Parathyroid adenoma (tissue), 2 donors: Measurements from ENCODE around the gene S100A12.

ENCODE experiments used
- H2AFZ ChIP-seq: fragments of 300-600 bp; sonication (generic); one replicate; pipeline ENCODE4 v1.7.0; 2017; ENCODE audit warnings: antibody characterized with exemption, mild to moderate bottlenecking
- H3K27ac ChIP-seq: fragments of 300-600 bp; sonication (generic); one replicate; pipeline ENCODE4 v1.7.0; 2017
- H3K27me3 ChIP-seq: fragments of 300-600 bp; sonication (generic); one replicate; pipeline ENCODE4 v1.7.0; 2017; ENCODE audit warnings: low read length; ENCODE audit not compliant: control insufficient read depth, insufficient read depth
- H3K36me3 ChIP-seq: fragments of 300-600 bp; sonication (generic); one replicate; pipeline ENCODE4 v1.7.0; 2017; ENCODE audit warnings: low read length; ENCODE audit not compliant: control insufficient read depth, insufficient read depth
- H3K4me1 ChIP-seq: fragments of 300-600 bp; sonication (generic); one replicate; pipeline ENCODE4 v1.7.0; 2017; ENCODE audit warnings: control low read depth
- H3K4me2 ChIP-seq: fragments of 300-600 bp; sonication (generic); one replicate; pipeline ENCODE4 v1.7.0; 2017; ENCODE audit warnings: low read length
- H3K4me3 ChIP-seq: fragments of 300-600 bp; sonication (generic); one replicate; pipeline ENCODE4 v1.7.0; 2017; ENCODE audit warnings: low read depth, low read length
- H3K79me2 ChIP-seq: fragments of 300-600 bp; sonication (generic); one replicate; pipeline ENCODE4 v1.7.0; 2017; ENCODE audit warnings: control low read depth
- H3K9ac ChIP-seq: fragments of 300-600 bp; sonication (generic); one replicate; pipeline ENCODE4 v1.7.0; 2017; ENCODE audit warnings: mild to moderate bottlenecking
- H3K9me3 ChIP-seq: fragments of 300-600 bp; sonication (generic); one replicate; pipeline ENCODE4 v1.7.0; 2017; ENCODE audit warnings: low read length; ENCODE audit not compliant: control insufficient read depth
- TF ChIP-seq, protein P1 (sequence below): fragments of 300-600 bp; sonication (generic); IDR thresholded peaks from one replicate; pipeline ENCODE4 v1.7.0; 2017; ENCODE audit warnings: antibody characterized with exemption, mild to moderate bottlenecking
- donor health status: primary hyperparathyroidism.

Gene S100A12

DNA sequence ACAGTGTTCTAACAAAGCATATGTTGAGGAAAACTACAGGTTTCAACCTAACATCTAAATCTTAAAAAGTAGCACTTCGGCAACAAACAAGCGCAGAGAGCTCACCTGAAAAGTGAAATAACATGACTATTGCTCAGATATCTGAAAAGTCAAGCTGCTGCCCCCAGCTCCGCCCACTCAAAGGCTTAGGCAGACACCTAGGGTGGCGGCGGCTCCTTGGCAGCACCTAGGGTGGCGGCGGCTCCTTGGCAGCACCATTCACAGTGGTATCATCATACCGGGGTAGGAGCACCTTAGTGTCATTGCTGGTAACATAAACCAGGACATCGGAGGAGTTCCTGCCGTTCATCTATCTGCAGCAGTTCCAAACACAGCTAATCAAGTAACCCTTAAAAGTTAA is 4.2 kb upstream of the S100A12 start:
- Histone ChIP-seq H3K36me3 (no peaks in the 10 kb centered on the region), H2AFZ (no peak overlapping the region), H3K79me2 (no peaks in the 10 kb centered on the region), H3K4me1 (no peaks in the 10 kb centered on the region), H3K9ac (no peak overlapping the region), H3K4me2 (no peak overlapping the region), H3K27me3 (no peaks in the 10 kb centered on the region), H3K27ac (no peak overlapping the region), H3K4me3 (no peak overlapping the region), H3K9me3 (no peaks in the 10 kb centered on the region)
- TF ChIP-seq, protein P1, sequence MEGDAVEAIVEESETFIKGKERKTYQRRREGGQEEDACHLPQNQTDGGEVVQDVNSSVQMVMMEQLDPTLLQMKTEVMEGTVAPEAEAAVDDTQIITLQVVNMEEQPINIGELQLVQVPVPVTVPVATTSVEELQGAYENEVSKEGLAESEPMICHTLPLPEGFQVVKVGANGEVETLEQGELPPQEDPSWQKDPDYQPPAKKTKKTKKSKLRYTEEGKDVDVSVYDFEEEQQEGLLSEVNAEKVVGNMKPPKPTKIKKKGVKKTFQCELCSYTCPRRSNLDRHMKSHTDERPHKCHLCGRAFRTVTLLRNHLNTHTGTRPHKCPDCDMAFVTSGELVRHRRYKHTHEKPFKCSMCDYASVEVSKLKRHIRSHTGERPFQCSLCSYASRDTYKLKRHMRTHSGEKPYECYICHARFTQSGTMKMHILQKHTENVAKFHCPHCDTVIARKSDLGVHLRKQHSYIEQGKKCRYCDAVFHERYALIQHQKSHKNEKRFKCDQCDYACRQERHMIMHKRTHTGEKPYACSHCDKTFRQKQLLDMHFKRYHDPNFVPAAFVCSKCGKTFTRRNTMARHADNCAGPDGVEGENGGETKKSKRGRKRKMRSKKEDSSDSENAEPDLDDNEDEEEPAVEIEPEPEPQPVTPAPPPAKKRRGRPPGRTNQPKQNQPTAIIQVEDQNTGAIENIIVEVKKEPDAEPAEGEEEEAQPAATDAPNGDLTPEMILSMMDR = no peak

DNA sequence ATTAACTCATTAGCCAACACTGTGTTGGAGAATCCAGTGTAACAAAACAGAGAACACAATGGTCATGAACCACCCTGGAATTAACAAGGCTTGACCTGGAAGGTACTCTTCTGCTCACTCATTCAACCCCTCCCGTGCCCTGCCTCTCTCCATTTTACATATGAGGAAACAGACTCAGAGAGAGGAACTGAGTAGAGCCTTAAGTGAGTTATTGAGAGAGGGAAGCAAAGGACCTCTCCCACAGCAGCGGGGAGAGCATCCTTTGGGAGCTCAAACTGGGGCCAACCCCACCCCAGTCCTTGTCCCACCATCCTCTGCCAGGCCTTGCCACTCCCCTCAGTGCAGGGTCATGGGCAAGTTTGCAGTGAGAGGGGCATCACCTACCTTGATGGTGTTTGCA is 1.4 kb downstream of the S100A12 start:
- no peak overlapping the region for H3K4me3 ChIP-seq
- H3K27ac ChIP-seq = no peak overlapping the region
- TF ChIP-seq, protein P1 = no peak
- no peaks in the 10 kb centered on the region for H3K9me3 ChIP-seq
- no peak overlapping the region for H3K4me2 ChIP-seq
- H3K9ac ChIP-seq = no peak overlapping the region
- no peaks in the 10 kb centered on the region for H3K79me2 ChIP-seq
- no peak overlapping the region for H2AFZ ChIP-seq
- no peaks in the 10 kb centered on the region for H3K4me1 ChIP-seq
- H3K36me3 ChIP-seq = no peaks in the 10 kb centered on the region
- H3K27me3 ChIP-seq = no peaks in the 10 kb centered on the region

DNA sequence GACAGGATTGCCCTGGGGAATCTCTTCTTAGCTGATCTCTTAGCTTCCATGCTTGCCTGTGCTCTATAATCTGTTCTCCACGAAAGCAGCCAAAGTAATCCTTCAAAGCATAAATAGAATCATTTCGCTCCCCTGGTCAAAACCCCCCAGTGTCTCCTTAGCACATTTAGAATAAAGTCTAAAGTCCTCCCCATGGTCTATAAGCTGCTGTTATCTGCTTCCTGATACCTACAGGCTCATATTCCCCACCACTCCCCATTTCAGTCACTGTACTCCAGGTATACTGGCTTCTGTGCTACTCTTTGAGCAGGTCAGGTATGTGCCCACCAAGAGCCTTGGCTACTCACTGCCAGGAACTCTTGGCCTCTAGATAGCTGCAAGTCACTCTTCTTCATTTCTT is 2.9 kb downstream of the S100A12 start:
- no peak overlapping the region for H2AFZ ChIP-seq
- no peaks in the 10 kb centered on the region for H3K79me2 ChIP-seq
- no peak overlapping the region for H3K4me3 ChIP-seq
- H3K9ac ChIP-seq = no peak overlapping the region
- H3K36me3 ChIP-seq = no peaks in the 10 kb centered on the region
- no peak overlapping the region for H3K4me2 ChIP-seq
- no peaks in the 10 kb centered on the region for H3K27me3 ChIP-seq
- no peaks in the 10 kb centered on the region for H3K9me3 ChIP-seq
- TF ChIP-seq, protein P1 = no peak
- no peak overlapping the region for H3K27ac ChIP-seq
- H3K4me1 ChIP-seq = no peaks in the 10 kb centered on the region

DNA sequence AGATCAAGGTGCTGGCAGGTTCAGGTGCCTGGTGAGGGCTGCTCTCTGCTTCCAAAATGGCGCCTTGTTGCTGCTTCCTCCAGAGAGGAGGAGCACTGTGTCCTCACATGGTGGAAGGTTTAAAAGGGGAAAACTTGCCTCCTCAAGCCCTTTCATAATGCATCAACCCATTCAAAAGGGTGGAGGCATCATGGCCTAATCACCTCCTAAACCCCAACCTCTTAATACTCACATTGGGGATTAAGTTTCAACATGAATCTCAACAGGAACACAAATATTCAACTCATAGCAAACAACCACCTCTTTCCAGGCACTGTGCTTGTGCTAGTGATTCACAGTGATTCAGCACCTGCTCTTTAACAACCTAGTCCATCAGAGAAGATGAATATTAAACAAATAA is 4.2 kb downstream of the S100A12 start:
- TF ChIP-seq, protein P1 = no peak
- no peak overlapping the region for H3K9ac ChIP-seq
- no peak overlapping the region for H2AFZ ChIP-seq
- no peaks in the 10 kb centered on the region for H3K27me3 ChIP-seq
- H3K36me3 ChIP-seq = no peaks in the 10 kb centered on the region
- H3K4me2 ChIP-seq = no peak overlapping the region
- no peaks in the 10 kb centered on the region for H3K79me2 ChIP-seq
- H3K9me3 ChIP-seq = no peaks in the 10 kb centered on the region
- no peaks in the 10 kb centered on the region for H3K4me1 ChIP-seq
- H3K27ac ChIP-seq = no peak overlapping the region
- H3K4me3 ChIP-seq = no peak overlapping the region

DNA sequence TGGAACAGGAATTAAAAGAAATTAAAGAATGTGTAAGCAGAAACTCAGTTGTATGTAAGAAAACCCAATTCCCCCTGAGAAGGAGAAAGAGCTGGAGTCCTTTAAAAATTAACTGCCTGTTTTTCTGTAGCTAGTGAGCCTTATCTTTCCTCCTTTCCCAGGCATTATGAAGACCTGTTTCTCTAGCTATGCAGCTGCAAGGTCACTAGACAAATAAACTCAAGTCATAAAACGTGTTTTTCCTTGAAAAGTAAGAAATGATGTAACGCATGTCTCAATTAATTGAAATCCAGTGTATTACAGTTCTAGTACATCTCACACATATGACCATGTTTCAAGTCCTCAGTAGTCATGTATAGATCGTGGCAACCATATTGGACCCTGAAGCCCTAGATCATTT is 5.3 kb downstream of the S100A12 start:
- no peaks in the 10 kb centered on the region for H3K27me3 ChIP-seq
- H3K79me2 ChIP-seq = no peaks in the 10 kb centered on the region
- no peaks in the 10 kb centered on the region for H3K36me3 ChIP-seq
- H3K9ac ChIP-seq = no peak overlapping the region
- H2AFZ ChIP-seq = no peak overlapping the region
- no peak overlapping the region for H3K27ac ChIP-seq
- TF ChIP-seq, protein P1 = no peak
- H3K4me2 ChIP-seq = no peak overlapping the region
- H3K9me3 ChIP-seq = no peaks in the 10 kb centered on the region
- no peak overlapping the region for H3K4me3 ChIP-seq
- H3K4me1 ChIP-seq = no peaks in the 10 kb centered on the region
